GM12872 (cell line): ENCODE results near the gene GABRB2.

Source experiments
- CTCF ChIP-seq: IDR thresholded peaks from 3 replicates; pipeline ENCODE4 v1.5.1; 2011; ENCODE audit warnings: low read depth, mild to moderate bottlenecking, low read length, moderate library complexity; ENCODE audit not compliant: insufficient read depth

Gene GABRB2

DNA sequence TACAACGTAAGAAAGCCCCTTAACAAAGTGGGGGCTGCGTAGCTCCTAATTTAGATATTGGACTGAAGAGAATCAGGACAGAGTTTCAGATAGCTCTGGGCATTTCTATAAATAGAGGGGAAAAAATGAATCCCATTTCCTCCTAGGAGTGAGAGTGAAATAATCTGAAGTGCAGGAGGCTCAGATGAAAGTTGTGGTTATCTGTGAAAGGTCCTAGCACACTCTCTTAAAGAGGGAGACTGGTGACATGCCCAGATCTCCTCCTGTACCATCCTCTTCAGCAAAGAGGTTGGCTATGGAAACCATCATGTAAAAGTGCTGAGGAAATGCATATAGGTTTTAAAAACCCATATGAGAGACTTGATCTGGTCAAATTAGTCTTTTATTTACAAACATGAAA is 143.4 kb downstream of the GABRB2 start:
- no peak for TF ChIP-seq CTCF

DNA sequence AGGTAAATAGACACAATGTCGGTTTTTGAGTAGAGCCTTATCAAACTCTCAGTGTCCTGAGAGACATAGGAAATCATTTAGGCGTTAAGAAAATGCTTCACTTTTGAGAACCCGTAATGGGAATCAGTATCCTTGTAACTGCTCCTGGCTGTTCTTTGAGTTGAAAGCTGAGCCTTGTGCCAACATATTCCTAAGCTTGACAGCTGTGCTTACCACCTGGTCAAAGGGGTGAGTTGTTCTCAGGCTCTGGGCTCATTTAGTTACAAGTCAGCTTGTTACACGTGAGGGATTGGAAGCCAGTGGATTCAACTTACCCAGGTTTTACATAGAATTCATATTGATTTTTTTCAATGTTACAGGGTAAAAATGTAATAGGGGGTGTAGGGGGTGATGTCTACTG is 145.9 kb downstream of the GABRB2 start:
- TF ChIP-seq CTCF, result no peak

DNA sequence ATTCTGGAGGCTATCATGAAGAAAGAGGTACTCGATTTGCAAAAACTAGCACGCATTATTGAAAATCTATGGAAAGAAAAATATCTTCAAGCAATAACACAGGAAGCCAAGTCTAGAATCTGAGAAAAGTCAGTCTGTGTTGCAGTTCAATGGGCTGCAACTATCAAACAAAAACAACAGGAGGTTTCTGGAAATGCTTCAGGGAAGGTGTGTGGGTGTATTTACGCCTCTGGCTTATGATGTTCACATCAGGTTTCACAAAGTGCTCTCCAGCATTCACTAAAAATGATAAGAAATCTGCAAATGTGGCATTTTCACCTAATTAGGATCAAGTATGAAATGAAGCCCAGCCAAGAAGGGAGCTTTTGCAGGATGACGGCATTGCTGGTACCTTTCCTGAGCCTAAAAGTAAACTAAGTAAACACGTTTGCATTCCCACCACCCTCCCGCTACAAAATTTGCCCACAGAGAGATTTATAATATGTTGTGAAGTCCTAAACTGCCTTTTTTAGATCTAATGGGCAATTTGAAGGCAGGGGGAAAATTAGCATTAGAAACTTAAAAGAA is 146.4 kb downstream of the GABRB2 start:
- TF ChIP-seq CTCF, result no peak

DNA sequence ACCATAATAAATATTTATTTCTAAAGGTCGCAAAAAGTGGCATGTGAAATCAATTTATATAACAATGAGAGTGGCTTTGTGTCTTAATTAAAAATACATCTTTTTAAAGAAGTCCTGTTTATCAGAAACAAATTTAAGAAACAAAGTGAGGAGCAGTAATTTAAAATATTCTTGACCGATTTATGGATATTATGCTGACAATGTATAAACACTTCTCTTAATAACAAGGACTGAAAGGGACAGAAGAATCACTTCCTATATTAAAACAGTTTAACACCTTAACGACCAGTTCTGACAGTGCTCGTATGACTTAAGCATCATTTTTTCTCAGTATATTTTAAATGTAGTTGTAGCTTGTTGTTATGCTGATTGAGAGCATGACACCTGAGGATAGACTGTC is 149.1 kb downstream of the GABRB2 start:
- TF ChIP-seq CTCF, result no peak

DNA sequence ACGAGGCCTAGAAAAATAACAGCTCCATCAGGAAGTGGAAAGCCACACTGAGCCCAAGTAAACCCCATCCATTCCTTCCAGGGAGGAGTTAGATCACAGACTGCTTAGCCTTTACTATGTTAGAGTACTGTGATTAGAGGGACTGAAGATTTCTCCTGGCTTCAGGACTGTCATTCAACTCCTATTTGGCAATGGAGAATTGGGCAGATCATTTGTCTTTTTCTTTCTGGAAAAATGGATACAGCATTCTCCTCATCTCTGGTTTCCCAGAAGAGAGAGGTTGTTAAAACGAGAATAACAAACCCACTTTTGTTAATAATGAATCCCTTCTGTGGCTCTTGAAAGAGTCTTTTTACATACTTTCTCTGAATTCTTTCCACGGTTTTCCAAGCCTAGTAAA is 150.4 kb downstream of the GABRB2 start:
- no peak for TF ChIP-seq CTCF

- no peak for TF ChIP-seq CTCF
Measured at GRCh38 chr5:161391724-161392123, 154.8 kb downstream of the GABRB2 start.

DNA sequence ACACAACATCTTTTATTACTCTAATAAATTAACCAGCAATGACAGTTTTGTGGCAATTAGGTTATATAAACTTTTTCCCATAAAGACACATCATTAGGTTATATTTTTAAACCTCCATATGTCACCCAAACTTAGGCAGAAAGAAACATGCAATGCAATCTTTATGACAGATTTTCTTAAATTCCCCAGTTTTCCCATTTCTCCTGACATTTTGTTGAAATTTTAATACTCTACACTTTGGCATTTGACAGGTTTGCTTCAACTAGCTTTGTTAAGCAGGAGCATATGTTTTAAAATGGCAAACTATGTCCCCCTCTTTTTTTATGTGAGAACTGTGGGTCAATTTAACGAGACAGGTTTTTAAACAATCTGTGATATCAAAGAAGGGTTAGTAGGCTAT is 155.5 kb downstream of the GABRB2 start:
- TF ChIP-seq CTCF, result no peak
